IPS-NIHi11 (cell line): ENCODE measurements around the gene CORO2B.
"Not testable (repeated sequence)": the region's sequence is repeated elsewhere in the genome, so short reads cannot be mapped to it uniquely, and the experiment has no call there.

Experiments
- DNase-seq: peaks from one replicate; pipeline ENCODE4 v3.0.0; 2012; ENCODE audit warnings: mixed read lengths, low spot score

The CORO2B gene

GRCh38 chr15:68646696-68647095, 67.9 kb downstream of the CORO2B start:
- no peak for DNase-seq

- DNase-seq: not testable (repeated sequence)
These were observed 68.6 kb downstream of the CORO2B start for GRCh38 chr15:68647361-68647760.

GRCh38 chr15:68650901-68651709, 72.3 kb downstream of the CORO2B start:
- peak; percentile 94 for DNase-seq

- no peak for DNase-seq
These were observed 73.2 kb downstream of the CORO2B start for GRCh38 chr15:68651916-68652525.

GRCh38 chr15:68653031-68653635, 74.3 kb downstream of the CORO2B start:
- DNase-seq: no peak

GRCh38 chr15:68653801-68654200, 75.0 kb downstream of the CORO2B start:
- no peak for DNase-seq

- no peak for DNase-seq
These were observed 76.2 kb downstream of the CORO2B start for GRCh38 chr15:68654786-68655560.

- no peak for DNase-seq
These were observed 77.1 kb downstream of the CORO2B start for GRCh38 chr15:68655686-68656437.

GRCh38 chr15:68656438-68656739, 77.6 kb downstream of the CORO2B start:
- no peak for DNase-seq

- DNase-seq: no peak
These were observed 79.4 kb downstream of the CORO2B start for GRCh38 chr15:68658151-68658550.

- no peak for DNase-seq
These were observed 80.0 kb downstream of the CORO2B start for GRCh38 chr15:68658641-68659358.

GRCh38 chr15:68663526-68663925, 84.7 kb downstream of the CORO2B start:
- DNase-seq: no peak

GRCh38 chr15:68666120-68666811, 87.5 kb downstream of the CORO2B start:
- peak; percentile 53 for DNase-seq

GRCh38 chr15:68666812-68667450, 88.1 kb downstream of the CORO2B start:
- no peak for DNase-seq

- no peak for DNase-seq
These were observed 89.2 kb downstream of the CORO2B start for GRCh38 chr15:68667800-68668625.

- no peak for DNase-seq
These were observed 90.3 kb downstream of the CORO2B start for GRCh38 chr15:68668926-68669600.

- DNase-seq: no peak
These were observed 93.5 kb downstream of the CORO2B start for GRCh38 chr15:68672251-68672650.

- peak; percentile 48 for DNase-seq
These were observed 94.0 kb downstream of the CORO2B start for GRCh38 chr15:68672781-68673205.

GRCh38 chr15:68674975-68675374, 96.2 kb downstream of the CORO2B start:
- DNase-seq: no peak
